HL-60 (cell line): ENCODE data around the gene CMPK2.

Experiments
- DNase-seq, 2 experiments: peaks; one replicate each; pipeline ENCODE4 v3.0.0-alpha.2; 2010 to 2020; ENCODE audit warnings: low read depth in 1 of 2, low spot score in 1 of 2
- H3K27ac ChIP-seq: fragments of 250-450 bp; sonication (Bioruptor Pico); replicated peaks from 2 replicates; pipeline ENCODE4 v1.5.1; 2020; ENCODE audit warnings: mild to moderate bottlenecking, moderate library complexity
- H3K27me3 ChIP-seq: fragments of 250-450 bp; sonication (Bioruptor Pico); 2 replicates; pipeline ENCODE4 v1.5.1; 2021; ENCODE audit warnings: mild to moderate bottlenecking, moderate library complexity; ENCODE audit not compliant: insufficient read depth, poor library complexity, severe bottlenecking
- H3K4me3 ChIP-seq: replicated peaks from 2 replicates; pipeline ENCODE4 v1.5.1; 2011; ENCODE audit warnings: mild to moderate bottlenecking, control low read depth, low read length; ENCODE audit not compliant: insufficient read depth
- CTCF ChIP-seq: IDR thresholded peaks from one replicate; pipeline ENCODE4 v1.5.1; 2011; ENCODE audit warnings: low read length, control low read depth, inconsistent platforms; ENCODE audit not compliant: insufficient read depth
- GABPA ChIP-seq: IDR thresholded peaks from 2 replicates; pipeline ENCODE4 v1.6.1; 2012; ENCODE audit warnings: low read depth
- POLR2AphosphoS5 ChIP-seq: IDR thresholded peaks from 2 replicates; pipeline ENCODE4 v1.6.1; 2012; ENCODE audit warnings: low read depth
- REST ChIP-seq: IDR thresholded peaks from 2 replicates; pipeline ENCODE4 v1.6.1; 2012; ENCODE audit warnings: low read depth; ENCODE audit not compliant: insufficient replicate concordance
- SPI1 ChIP-seq: IDR thresholded peaks from 2 replicates; pipeline ENCODE4 v1.6.1; 2012; ENCODE audit warnings: low read depth, mild to moderate bottlenecking, borderline replicate concordance

Gene CMPK2

GRCh38 chr2:6813573-6813972, 52.1 kb downstream of the CMPK2 start:
- no peak for DNase-seq
- peaks cover 5% of the 10 kb centered on the region for H3K27me3 ChIP-seq
- no peak overlapping the region for H3K27ac ChIP-seq
- H3K4me3 ChIP-seq: no peak overlapping the region
- no peak for TF ChIP-seq REST
- no peak for TF ChIP-seq CTCF
- no peak for TF ChIP-seq SPI1
- TF ChIP-seq POLR2AphosphoS5: no peak
- no peak for TF ChIP-seq GABPA

GRCh38 chr2:6812857-6813530, 52.7 kb downstream of the CMPK2 start:
- TF ChIP-seq SPI1 (no peak), CTCF (no peak), GABPA (no peak), REST (no peak), POLR2AphosphoS5 (no peak)
- DNase-seq: no peak
- Histone ChIP-seq H3K4me3 (no peak overlapping the region), H3K27ac (no peak overlapping the region), H3K27me3 (peaks cover 2% of the 10 kb centered on the region)

- no peak for DNase-seq
- H3K27me3 ChIP-seq: peaks cover 2% of the 10 kb centered on the region
- no peak overlapping the region for H3K4me3 ChIP-seq
- TF ChIP-seq POLR2AphosphoS5 (no peak), CTCF (no peak), SPI1 (no peak), GABPA (no peak), REST (no peak)
- H3K27ac ChIP-seq: no peak overlapping the region
Observed at GRCh38 chr2:6810961-6811360, 54.7 kb downstream of the CMPK2 start.
